Ovary (tissue), 9 donors: Measurements from ENCODE around the gene ADA. TPM values are rescaled to one million over a fixed set of nuclear protein-coding genes. Genes with fewer than 3 reads are reported as not detected.

ENCODE experiments used
- DNase-seq, 5 donors: peaks; one replicate each; pipeline ENCODE4 v3.0.0-alpha.2; 2019 to 2020
- H3K27ac ChIP-seq, 2 donors: fragments of 200-600 bp; one replicate each; pipeline versions ENCODE4 v1.5.1 to v1.8.0; 2019 to 2022
- H3K27me3 ChIP-seq: fragments of 200-600 bp; one replicate; pipeline ENCODE4 v1.8.0; 2022
- H3K36me3 ChIP-seq: fragments of 200-600 bp; sonication (generic); one replicate; pipeline ENCODE4 v1.5.1; 2019
- H3K4me1 ChIP-seq: one replicate; pipeline ENCODE4 v1.8.1; 2013; ENCODE audit warnings: mild to moderate bottlenecking, moderate library complexity; ENCODE audit not compliant: insufficient read depth
- H3K4me3 ChIP-seq: fragments of 200-600 bp; sonication (generic); one replicate; pipeline ENCODE4 v1.5.1; 2017
- H3K9me3 ChIP-seq, 2 donors: fragments of 200-600 bp in 1 of 2; sonication (generic) in 1 of 2; one replicate each; pipeline versions ENCODE4 v1.5.1 to v1.8.1; 2013 to 2019; ENCODE audit warnings: mild to moderate bottlenecking in 1 of 2, moderate library complexity in 1 of 2
- CTCF ChIP-seq, 3 donors: fragments of 450-650 bp in 2 of 3; fragments of 200-600 bp in 1 of 3; IDR thresholded peaks; one replicate each; pipeline versions ENCODE4 v1.5.1 to v1.8.0; 2016 to 2022; ENCODE audit warnings: antibody characterized with exemption in 3 of 3, mild to moderate bottlenecking in 1 of 3
- EP300 ChIP-seq: sonication (generic); formaldehyde crosslinking; IDR thresholded peaks from one replicate; pipeline ENCODE4 v1.6.1; 2017; ENCODE audit warnings: antibody characterized with exemption
- POLR2A ChIP-seq: fragments of 450-650 bp; IDR thresholded peaks from one replicate; pipeline ENCODE4 v1.6.1; 2017; ENCODE audit warnings: antibody characterized with exemption, mild to moderate bottlenecking, moderate library complexity
- WGBS, 3 donors: extraction: QIAGEN DNeasy Blood & Tissue Kit in 1 of 3; methylation state at CpG; one replicate each; pipeline versions ENCODE4 v1.1.5 to v1.1.7; 2013 to 2017; 5-methylcytosine and 5-hydroxymethylcytosine counted together
- intact Hi-C, 4 donors: fragments of 100-400 bp; cut with DNase I; formaldehyde crosslinking; loops; one replicate each; pipeline versions ENCODE4 v1.11.0 to v1.15.1; 2022 to 2023
- polyA plus RNA-seq, 2 donors: library from polyadenylated mRNA; stranded (reverse); fragments of 200-250 nt in 1 of 2; fragments of 350-450 nt in 1 of 2; fragmentation: Illumina TruSeq in 1 of 2; extraction: RNeasy Lipid Tissue Mini Kit (QIAGEN cat#74804) in 1 of 2; gene quantifications; one replicate each; pipeline ENCODE4 v1.2.3, GENCODE V29; 2013 to 2014
- total RNA-seq, 7 donors: library from RNA; depleted of rRNA in 2 of 7; stranded (reverse); fragments of >200 nt in 2 of 7; fragmentation: NEBNext Ultra II Directional in 3 of 7; extraction: Animal tissue kit (Norgen Biotek cat#: 25700) in 3 of 7; gene quantifications; one replicate each; pipeline versions ENCODE4 v1.1.0 to v1.2.4, GENCODE V29; 2016 to 2023
- donor health status: DM: no; HTN: no; CAD: no; lungs with moderate emphysema.
- donor health status: DM: no; HTN: no; CAD: no.
- donor health status: Bipolar disorder and iron deficiency.
- donor health status: DM: yes; HTN: yes; CAD: no.
- donor health status: DM: no; HTN: no; CAD: no.
- donor health status: DM: yes; HTN: yes; CAD: no.

The ADA gene
- total and polyA plus RNA-seq, 9 donors: 1.1 to 7.4 (median 3.2) TPM

- Histone ChIP-seq H3K4me1 (no peaks in the 10 kb centered on the region), H3K9me3 (no peaks in the 10 kb centered on the region), H3K27me3 (no peaks in the 10 kb centered on the region), H3K27ac (no peak overlapping the region), H3K4me3 (no peak overlapping the region), H3K36me3 (no peaks in the 10 kb centered on the region)
- no peak for TF ChIP-seq EP300
- TF ChIP-seq POLR2A: no peak
- TF ChIP-seq CTCF (IDR thresholded peaks at IDR 0.05): no peak
- intact Hi-C loops: loop anchor here in 1 of 4 donors (10.0 kb wide), 1 partner anchor 766 kb away; the partner anchor contains the start of gene PIGT
- 78 to 83% (median 79%) methylated on average over 3 of the region's 3 CpGs for WGBS, 3 donors
- DNase-seq: no peak
Observed at GRCh38 chr20:44649126-44649525, 2.4 kb downstream of the ADA start.

GRCh38 chr20:44648579-44648978 lies 2.9 kb downstream of the ADA start:
- no peak for DNase-seq
- TF ChIP-seq EP300: no peak
- no peak for TF ChIP-seq POLR2A
- TF ChIP-seq CTCF (IDR thresholded peaks at IDR 0.05): no peak
- no peaks in the 10 kb centered on the region for H3K27me3 ChIP-seq
- H3K27ac ChIP-seq: no peak overlapping the region
- H3K4me3 ChIP-seq: no peak overlapping the region
- H3K4me1 ChIP-seq: no peaks in the 10 kb centered on the region
- no peaks in the 10 kb centered on the region for H3K9me3 ChIP-seq
- H3K36me3 ChIP-seq: no peaks in the 10 kb centered on the region
- WGBS, 3 donors: 76 to 84% (median 76%) methylated on average over 7 of the region's 7 CpGs
- intact Hi-C loops: loop anchor here in 1 of 4 donors (10.0 kb wide), 1 partner anchor 766 kb away; the partner anchor contains the start of gene PIGT

- no peaks in the 10 kb centered on the region for H3K4me1 ChIP-seq
- WGBS, 3 donors: 85 to 91% (median 87%) methylated on average over 5 of the region's 5 CpGs
Observed at GRCh38 chr20:44648068-44648467, 3.4 kb downstream of the ADA start.

GRCh38 chr20:44646641-44647274 lies 4.7 kb downstream of the ADA start:
- Histone ChIP-seq H3K4me3 (no peak overlapping the region), H3K27ac (no peak overlapping the region), H3K36me3 (no peaks in the 10 kb centered on the region), H3K4me1 (no peaks in the 10 kb centered on the region), H3K9me3 (no peaks in the 10 kb centered on the region), H3K27me3 (no peaks in the 10 kb centered on the region)
- TF ChIP-seq POLR2A (no peak), EP300 (no peak)
- no peak for DNase-seq
- intact Hi-C loops: loop anchor here in 1 of 4 donors (10.0 kb wide), 1 partner anchor 768 kb away; the partner anchor contains the start of gene PIGT
- WGBS, 3 donors: 86 to 89% (median 87%) methylated on average over 10 of the region's 10 CpGs

More at GRCh38 chr20:44648068-44648467, 3.4 kb downstream of the ADA start:
- no peak overlapping the region for H3K4me3 ChIP-seq
- no peaks in the 10 kb centered on the region for H3K9me3 ChIP-seq
- no peaks in the 10 kb centered on the region for H3K36me3 ChIP-seq
- no peak for DNase-seq
- intact Hi-C loops: loop anchor here in 1 of 4 donors (10.0 kb wide), 1 partner anchor 767 kb away; the partner anchor contains the start of gene PIGT
- H3K27me3 ChIP-seq: no peaks in the 10 kb centered on the region
- no peak overlapping the region for H3K27ac ChIP-seq
- TF ChIP-seq CTCF (IDR thresholded peaks at IDR 0.05) (no peak), EP300 (no peak), POLR2A (no peak)
